H1 (cell line): Measurements from ENCODE around the gene CHD9.

Experiments
- POLR2A ChIP-seq, 2 experiments: IDR thresholded peaks; 1 replicate in 1 of 2; 2 replicates in 1 of 2; pipeline ENCODE4 v1.6.1; 2011; ENCODE audit warnings: low read depth in 2 of 2, low read length in 2 of 2, mild to moderate bottlenecking in 2 of 2; ENCODE audit errors: control extremely low read depth in 1 of 2
- POLR2AphosphoS5 ChIP-seq: IDR thresholded peaks from 2 replicates; pipeline ENCODE4 v1.6.1; 2011; ENCODE audit warnings: low read depth, low read length
- RFX5 ChIP-seq: IDR thresholded peaks from 2 replicates; pipeline ENCODE4 v1.6.1; 2011; ENCODE audit warnings: low read depth, low read length, improper control_type of control experiment, borderline replicate concordance
- SP2 ChIP-seq: IDR thresholded peaks from 2 replicates; pipeline ENCODE4 v1.6.1; 2012; ENCODE audit warnings: mild to moderate bottlenecking, low read length, inconsistent platforms
- TAF1 ChIP-seq: IDR thresholded peaks from 2 replicates; pipeline ENCODE4 v1.6.1; 2011; ENCODE audit warnings: mild to moderate bottlenecking, low read depth, low read length
- YY1 ChIP-seq: IDR thresholded peaks from 2 replicates; pipeline ENCODE4 v1.6.1; 2011; ENCODE audit warnings: low read depth, mild to moderate bottlenecking, low read length
- ZNF274 ChIP-seq: IDR thresholded peaks from 2 replicates; pipeline ENCODE4 v1.7.0; 2012; ENCODE audit warnings: low read length, borderline replicate concordance; ENCODE audit errors: extremely low read depth
- TF ChIP-seq, protein P1 (sequence below), 3 experiments: IDR thresholded peaks; 1 replicate in 2 of 3; 2 replicates in 1 of 3; pipeline versions ENCODE4 v1.5.1 to v1.6.1; 2011; ENCODE audit warnings: low read length in 3 of 3, mild to moderate bottlenecking in 3 of 3, inconsistent platforms in 2 of 3, low read depth in 1 of 3, moderate library complexity in 1 of 3; ENCODE audit not compliant: insufficient read depth in 1 of 3; ENCODE audit errors: control extremely low read depth in 1 of 3
- TF ChIP-seq, protein P2 (sequence below): IDR thresholded peaks from 2 replicates; pipeline ENCODE4 v1.6.1; 2012; ENCODE audit warnings: low read length, inconsistent platforms
- TF ChIP-seq, protein P3 (sequence below): IDR thresholded peaks from 2 replicates; pipeline ENCODE4 v1.6.1; 2012; ENCODE audit warnings: inconsistent platforms

DNA sequence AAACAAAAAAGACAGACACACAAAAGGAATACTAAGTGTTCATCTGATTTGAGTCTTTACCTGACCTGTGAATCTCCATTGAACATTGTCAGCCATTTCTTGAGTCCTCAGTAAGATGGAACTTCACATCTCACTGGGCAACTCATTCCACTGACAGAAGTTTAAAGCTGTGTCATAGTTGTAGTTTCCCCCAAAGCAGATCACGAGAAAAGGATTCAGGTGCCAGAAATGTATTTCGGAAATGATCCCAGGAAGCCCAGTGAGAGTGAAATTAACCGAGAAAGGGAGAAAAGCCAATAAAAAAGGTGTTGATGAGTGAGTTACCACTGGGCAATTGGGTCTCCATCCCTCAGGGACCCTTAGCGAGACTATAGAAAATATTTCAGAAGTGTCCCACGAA is 6.5 kb downstream of the CHD9 start:
- no peak for TF ChIP-seq POLR2A (IDR thresholded peaks at IDR 0.05; ENCODE audit: control extremely low read depth in 1 of 2, low read depth in 2 of 2, low read length in 2 of 2)
- TF ChIP-seq, protein P1, sequence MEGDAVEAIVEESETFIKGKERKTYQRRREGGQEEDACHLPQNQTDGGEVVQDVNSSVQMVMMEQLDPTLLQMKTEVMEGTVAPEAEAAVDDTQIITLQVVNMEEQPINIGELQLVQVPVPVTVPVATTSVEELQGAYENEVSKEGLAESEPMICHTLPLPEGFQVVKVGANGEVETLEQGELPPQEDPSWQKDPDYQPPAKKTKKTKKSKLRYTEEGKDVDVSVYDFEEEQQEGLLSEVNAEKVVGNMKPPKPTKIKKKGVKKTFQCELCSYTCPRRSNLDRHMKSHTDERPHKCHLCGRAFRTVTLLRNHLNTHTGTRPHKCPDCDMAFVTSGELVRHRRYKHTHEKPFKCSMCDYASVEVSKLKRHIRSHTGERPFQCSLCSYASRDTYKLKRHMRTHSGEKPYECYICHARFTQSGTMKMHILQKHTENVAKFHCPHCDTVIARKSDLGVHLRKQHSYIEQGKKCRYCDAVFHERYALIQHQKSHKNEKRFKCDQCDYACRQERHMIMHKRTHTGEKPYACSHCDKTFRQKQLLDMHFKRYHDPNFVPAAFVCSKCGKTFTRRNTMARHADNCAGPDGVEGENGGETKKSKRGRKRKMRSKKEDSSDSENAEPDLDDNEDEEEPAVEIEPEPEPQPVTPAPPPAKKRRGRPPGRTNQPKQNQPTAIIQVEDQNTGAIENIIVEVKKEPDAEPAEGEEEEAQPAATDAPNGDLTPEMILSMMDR (IDR thresholded peaks at IDR 0.05; ENCODE audit: control extremely low read depth in 1 of 3, insufficient read depth in 1 of 3, low read depth in 1 of 3, low read length in 3 of 3), result no peak
- no peak for TF ChIP-seq ZNF274
- no peak for TF ChIP-seq POLR2AphosphoS5
- TF ChIP-seq YY1, result no peak
- TF ChIP-seq, protein P2, sequence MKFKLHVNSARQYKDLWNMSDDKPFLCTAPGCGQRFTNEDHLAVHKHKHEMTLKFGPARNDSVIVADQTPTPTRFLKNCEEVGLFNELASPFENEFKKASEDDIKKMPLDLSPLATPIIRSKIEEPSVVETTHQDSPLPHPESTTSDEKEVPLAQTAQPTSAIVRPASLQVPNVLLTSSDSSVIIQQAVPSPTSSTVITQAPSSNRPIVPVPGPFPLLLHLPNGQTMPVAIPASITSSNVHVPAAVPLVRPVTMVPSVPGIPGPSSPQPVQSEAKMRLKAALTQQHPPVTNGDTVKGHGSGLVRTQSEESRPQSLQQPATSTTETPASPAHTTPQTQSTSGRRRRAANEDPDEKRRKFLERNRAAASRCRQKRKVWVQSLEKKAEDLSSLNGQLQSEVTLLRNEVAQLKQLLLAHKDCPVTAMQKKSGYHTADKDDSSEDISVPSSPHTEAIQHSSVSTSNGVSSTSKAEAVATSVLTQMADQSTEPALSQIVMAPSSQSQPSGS, result no peak
- no peak for TF ChIP-seq TAF1
- TF ChIP-seq SP2, result no peak
- TF ChIP-seq, protein P3, sequence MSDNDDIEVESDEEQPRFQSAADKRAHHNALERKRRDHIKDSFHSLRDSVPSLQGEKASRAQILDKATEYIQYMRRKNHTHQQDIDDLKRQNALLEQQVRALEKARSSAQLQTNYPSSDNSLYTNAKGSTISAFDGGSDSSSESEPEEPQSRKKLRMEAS, result no peak
- no peak for TF ChIP-seq RFX5
